Endometrium (tissue), 2 donors: ENCODE results near the gene WDR93.

Source experiments
- FAIRE-seq: peaks from 2 replicates; lab custom pipeline; 2012; peaks lifted over from hg19 to GRCh38; lab: Jason Lieb, UNC
- donor health status: control.
- donor health status: control.

The WDR93 gene

GRCh38 chr15:89662893-89663626 is 27.6 kb upstream of the WDR93 start:
- FAIRE-seq = no peak

GRCh38 chr15:89664441-89665350 is 25.9 kb upstream of the WDR93 start:
- no peak for FAIRE-seq

- no peak for FAIRE-seq
Measured at GRCh38 chr15:89665449-89666181, 25.0 kb upstream of the WDR93 start.

GRCh38 chr15:89666184-89666857 is 24.3 kb upstream of the WDR93 start:
- FAIRE-seq = no peak

GRCh38 chr15:89666858-89667705 is 23.5 kb upstream of the WDR93 start:
- FAIRE-seq = no peak

- no peak for FAIRE-seq
Measured at GRCh38 chr15:89667706-89667960, 23.0 kb upstream of the WDR93 start.

GRCh38 chr15:89668171-89668570 is 22.4 kb upstream of the WDR93 start:
- no peak for FAIRE-seq

GRCh38 chr15:89669309-89669865 is 21.2 kb upstream of the WDR93 start:
- FAIRE-seq = no peak

- no peak for FAIRE-seq
Measured at GRCh38 chr15:89669941-89670340, 20.7 kb upstream of the WDR93 start.

GRCh38 chr15:89670971-89671560 is 19.5 kb upstream of the WDR93 start:
- FAIRE-seq = no peak

GRCh38 chr15:89671687-89672086 is 18.9 kb upstream of the WDR93 start:
- FAIRE-seq = no peak

GRCh38 chr15:89672221-89673164 is 18.1 kb upstream of the WDR93 start:
- no peak for FAIRE-seq

- no peak for FAIRE-seq
Measured at GRCh38 chr15:89673165-89673512, 17.5 kb upstream of the WDR93 start.

GRCh38 chr15:89674526-89674925 is 16.1 kb upstream of the WDR93 start:
- FAIRE-seq = no peak

GRCh38 chr15:89675606-89676005 is 15.0 kb upstream of the WDR93 start:
- FAIRE-seq = no peak

- no peak for FAIRE-seq
Measured at GRCh38 chr15:89677381-89677780, 13.2 kb upstream of the WDR93 start.

- FAIRE-seq = no peak
Measured at GRCh38 chr15:89679212-89679611, 11.4 kb upstream of the WDR93 start, which contains the start of gene PLIN1. Gene PLIN1, minus strand, starts transcription at chr15:89679367. Its CDS starts 1,878 bp downstream, at chr15:89677489.

- FAIRE-seq = no peak
Measured at GRCh38 chr15:89680282-89680873, 10.2 kb upstream of the WDR93 start.

GRCh38 chr15:89681146-89681545 is 9.5 kb upstream of the WDR93 start:
- no peak for FAIRE-seq
